Measurements from ENCODE around the gene DCAF15. TPM values are rescaled to one million over a fixed set of nuclear protein-coding genes. Genes with fewer than 3 reads are reported as not detected.

DCAF15 gene
- total RNA-seq, 4 donors from 2014 or later: 11.2 to 39.6 (median 20.1) TPM

GRCh38 chr19:13935765-13936510, 16.4 kb upstream of the DCAF15 start:
- no peak overlapping the region for H3K27ac ChIP-seq
- TF ChIP-seq POLR2A (IDR thresholded peaks at IDR 0.05) (no peak), CTCF (IDR thresholded peaks at IDR 0.05) (no peak)

GRCh38 chr19:13937479-13938300, 14.6 kb upstream of the DCAF15 start:
- DNase-seq: no peak
- Histone ChIP-seq H3K4me3 (no peak overlapping the region), H3K4me1 (peaks cover 0 to 5% of the 10 kb centered on the region in 2 donors), H3K36me3 (no peaks in the 10 kb centered on the region), H3K27ac (no peak overlapping the region), H3K9me3 (no peaks in the 10 kb centered on the region), H3K27me3 (no peaks in the 10 kb centered on the region)
- intact Hi-C loops (cut with DNase I; ENCODE audit: low total_unique reads): no loop called here
- TF ChIP-seq POLR2A (IDR thresholded peaks at IDR 0.05) (no peak), CTCF (IDR thresholded peaks at IDR 0.05) (no peak)

More at GRCh38 chr19:13935765-13936510, 16.4 kb upstream of the DCAF15 start:
- H3K4me1 ChIP-seq: peaks cover 0 to 5% of the 10 kb centered on the region in 2 donors
- H3K27me3 ChIP-seq: no peaks in the 10 kb centered on the region
- no peak overlapping the region for H3K4me3 ChIP-seq
- no peaks in the 10 kb centered on the region for H3K36me3 ChIP-seq
- no peak for DNase-seq
- intact Hi-C loops (cut with DNase I; ENCODE audit: low total_unique reads): no loop called here
- H3K9me3 ChIP-seq: no peaks in the 10 kb centered on the region

GRCh38 chr19:13938301-13939064, 13.8 kb upstream of the DCAF15 start, which contains the start of gene PODNL1:
Gene PODNL1, minus strand, starts transcription at chr19:13938417. Its CDS starts 236 bp downstream, at chr19:13938181.
- Histone ChIP-seq H3K9me3 (no peaks in the 10 kb centered on the region), H3K4me1 (peaks cover 0 to 5% of the 10 kb centered on the region in 2 donors), H3K27ac (no peak within 1 kb of the TSS), H3K36me3 (no peaks in the 10 kb centered on the region), H3K4me3 (no peak within 1 kb of the TSS), H3K27me3 (no peaks in the 10 kb centered on the region)
- TF ChIP-seq CTCF (IDR thresholded peaks at IDR 0.05) (no peak), POLR2A (IDR thresholded peaks at IDR 0.05) (no peak)
- intact Hi-C loops (cut with DNase I; ENCODE audit: low total_unique reads): no loop called here
- DNase-seq: no peak

- TF ChIP-seq POLR2A (IDR thresholded peaks at IDR 0.05): no peak
- TF ChIP-seq CTCF (IDR thresholded peaks at IDR 0.05): no peak
- H3K4me3 ChIP-seq: no peak overlapping the region
- no peaks in the 10 kb centered on the region for H3K36me3 ChIP-seq
- no peaks in the 10 kb centered on the region for H3K27me3 ChIP-seq
- no peaks in the 10 kb centered on the region for H3K9me3 ChIP-seq
- intact Hi-C loops (cut with DNase I; ENCODE audit: low total_unique reads): no loop called here
- no peak for DNase-seq
- H3K27ac ChIP-seq: no peak overlapping the region
- H3K4me1 ChIP-seq: peaks cover 0 to 5% of the 10 kb centered on the region in 2 donors
Measured at GRCh38 chr19:13942023-13942684, 10.2 kb upstream of the DCAF15 start.

Measured in uterus (tissue), 4 donors.